GF-D8 (cell line): Measurements from ENCODE around the gene RSU1.

Experiments
- DNase-seq: peaks from one replicate; lab custom pipeline; 2025; lab: John Stamatoyannopoulos, UW

RSU1 gene

GRCh38 chr10:16822027-16822426 lies 4.8 kb upstream of the RSU1 start:
- no peak for DNase-seq

- DNase-seq: no peak
Measured at GRCh38 chr10:16820421-16820820, 3.2 kb upstream of the RSU1 start.

DNA sequence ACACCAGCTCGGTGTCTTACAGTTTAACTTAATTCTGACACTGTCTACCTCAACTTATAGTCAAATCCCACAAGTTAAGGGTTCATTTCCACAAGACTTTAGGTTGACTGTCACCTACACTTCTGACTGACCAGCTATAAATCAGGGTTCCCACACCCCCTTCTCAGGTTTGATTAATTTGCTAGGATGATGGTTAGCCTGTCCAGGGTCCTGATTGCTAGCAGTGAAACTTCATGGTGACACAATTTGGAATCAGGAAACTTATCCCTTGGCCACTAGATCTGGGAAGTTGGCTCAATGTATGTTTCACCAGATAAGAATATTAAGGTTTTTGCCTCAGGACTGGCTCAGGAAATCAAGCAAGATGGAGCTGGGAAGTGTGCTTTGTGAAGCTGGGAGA lies 2.8 kb upstream of the RSU1 start:
- no peak for DNase-seq

GRCh38 chr10:16819436-16819835 lies 2.2 kb upstream of the RSU1 start:
- DNase-seq: no peak

GRCh38 chr10:16819026-16819425 lies 1.8 kb upstream of the RSU1 start:
- DNase-seq: no peak

GRCh38 chr10:16816830-16817124 lies 447 bp downstream of the RSU1 start:
- no peak for DNase-seq

GRCh38 chr10:16816171-16816570 lies 1.1 kb downstream of the RSU1 start:
- no peak for DNase-seq

DNA sequence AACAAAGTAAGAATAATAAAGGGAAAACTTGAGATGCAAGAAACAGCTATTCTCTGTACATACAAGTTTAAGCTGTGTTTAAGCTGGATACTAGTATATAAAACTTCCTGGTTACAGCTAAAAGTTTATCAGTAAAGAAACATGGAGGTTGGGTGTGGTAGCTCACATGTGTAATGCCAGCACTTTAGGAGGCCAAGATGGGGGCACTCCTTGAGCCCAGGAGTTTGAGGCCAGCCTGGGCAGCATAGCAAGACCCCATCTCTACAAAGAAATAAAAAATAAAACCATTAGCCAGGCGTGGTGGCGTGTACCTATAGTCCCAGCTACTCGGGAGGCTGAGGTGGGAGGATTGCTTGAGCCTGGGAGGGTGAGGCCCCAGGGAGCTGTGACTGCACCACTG lies 3.2 kb downstream of the RSU1 start:
- no peak for DNase-seq

DNA sequence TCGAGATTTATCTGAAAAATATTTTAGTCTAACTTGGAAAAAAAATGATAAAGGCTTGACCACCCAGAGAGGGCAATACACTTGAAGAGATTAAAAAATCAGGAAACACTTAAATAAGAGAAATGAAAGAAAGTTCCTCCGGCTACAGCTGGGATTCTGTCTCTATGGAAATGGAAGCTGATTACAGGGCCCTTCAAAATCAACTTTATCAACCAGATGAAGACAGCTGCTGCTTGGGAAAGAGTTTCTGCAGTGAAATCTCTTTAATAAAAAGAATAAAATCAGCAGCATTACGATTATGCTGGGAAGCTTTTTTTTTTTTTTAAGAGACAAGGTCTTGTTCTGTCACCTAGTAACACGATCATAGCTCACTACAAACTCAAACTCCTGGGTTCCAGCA lies 4.5 kb downstream of the RSU1 start:
- DNase-seq: no peak

DNA sequence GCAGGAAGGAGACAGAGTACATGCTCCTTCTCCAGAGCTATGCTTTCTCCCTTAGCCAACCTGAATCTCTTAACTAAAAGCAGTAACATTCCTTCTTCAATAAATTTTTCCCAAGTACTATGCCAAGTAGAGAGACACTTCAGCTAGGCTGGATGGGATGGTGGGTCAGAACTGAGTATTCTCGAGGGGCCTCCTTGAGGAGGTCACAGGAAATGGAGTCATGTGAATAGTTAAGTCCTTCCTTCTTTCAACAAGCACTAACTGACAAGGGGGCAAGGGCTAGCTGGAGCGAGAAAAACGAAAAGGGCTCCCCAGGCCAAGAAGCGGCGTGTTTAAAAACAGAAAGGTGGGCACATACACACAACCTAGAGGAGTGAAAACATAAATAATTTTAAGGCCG lies 5.5 kb downstream of the RSU1 start:
- DNase-seq: no peak

DNA sequence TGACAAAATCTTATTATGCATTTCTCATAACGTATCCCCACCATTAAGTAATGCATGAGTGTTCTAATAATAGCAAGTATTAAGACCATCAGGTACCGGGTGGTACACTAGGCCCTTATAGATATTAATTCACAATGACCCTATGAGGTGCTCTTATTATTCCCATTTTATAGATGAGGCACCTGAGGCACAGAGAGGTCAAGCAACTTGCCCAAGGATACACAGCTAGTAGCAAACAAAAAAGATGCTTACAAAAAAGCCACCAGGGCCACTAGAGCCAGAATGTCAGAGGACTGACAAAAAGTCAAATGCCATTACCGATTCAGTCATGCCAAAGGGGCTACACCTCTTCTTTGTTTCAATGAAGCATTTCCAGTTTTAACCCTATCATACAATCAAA lies 5.9 kb downstream of the RSU1 start:
- no peak for DNase-seq

GRCh38 chr10:16809074-16809718 lies 8.0 kb downstream of the RSU1 start:
- no peak for DNase-seq

DNA sequence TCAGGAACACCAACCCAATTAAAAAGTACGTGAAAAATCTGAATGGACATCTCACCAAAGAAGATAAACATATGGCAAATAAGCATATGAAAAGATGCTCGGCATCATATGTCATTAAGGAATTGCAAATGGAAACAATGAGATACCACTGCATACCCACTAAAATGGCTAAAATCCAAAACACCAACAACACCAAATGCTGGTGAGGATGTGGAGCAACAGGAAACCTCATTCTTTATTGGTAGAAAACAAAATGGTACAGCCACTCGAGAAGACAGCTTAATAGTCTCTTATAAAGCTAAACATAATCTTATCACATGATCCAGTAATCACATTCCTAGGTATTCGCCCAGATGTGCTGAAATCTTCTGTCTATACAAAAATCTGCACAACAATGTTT lies 13.1 kb downstream of the RSU1 start:
- DNase-seq: no peak

GRCh38 chr10:16803464-16803863 lies 13.8 kb downstream of the RSU1 start:
- no peak for DNase-seq

- DNase-seq: no peak
Measured at GRCh38 chr10:16799621-16800020, 17.6 kb downstream of the RSU1 start.

GRCh38 chr10:16798571-16798970 lies 18.7 kb downstream of the RSU1 start:
- DNase-seq: no peak

DNA sequence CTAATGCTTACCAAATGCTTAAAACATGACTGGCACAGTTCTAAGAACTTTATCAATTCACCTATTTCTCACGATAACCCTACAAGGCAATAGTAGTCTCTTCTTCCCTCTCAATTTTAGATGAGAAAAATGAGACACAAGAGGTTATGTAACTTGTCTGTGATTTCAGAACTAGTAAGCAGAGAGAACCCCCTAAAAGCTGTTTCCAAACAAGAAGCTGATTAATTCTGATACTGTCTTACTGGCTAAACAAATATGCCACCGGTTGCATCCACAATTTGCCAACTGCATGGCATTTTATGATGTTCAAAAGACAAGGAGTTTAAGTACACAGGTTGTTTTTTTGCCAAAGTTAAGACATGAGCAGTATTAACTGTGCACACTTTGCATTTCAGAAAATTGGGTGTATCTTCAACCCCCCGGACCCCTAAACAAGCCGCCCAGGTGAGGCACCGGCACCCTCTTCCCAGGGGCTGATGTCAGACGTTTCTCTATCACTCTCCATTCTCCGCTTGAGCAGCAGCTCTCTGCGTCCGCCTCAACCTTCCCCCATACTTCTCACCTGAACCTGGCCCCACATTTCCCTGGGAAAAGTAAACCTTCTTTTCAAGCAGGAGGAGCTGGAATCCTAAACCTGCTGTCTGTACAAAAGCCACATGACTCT lies 21.7 kb downstream of the RSU1 start:
- DNase-seq: no peak

- DNase-seq: no peak
Measured at GRCh38 chr10:16794005-16794404, 23.2 kb downstream of the RSU1 start.

DNA sequence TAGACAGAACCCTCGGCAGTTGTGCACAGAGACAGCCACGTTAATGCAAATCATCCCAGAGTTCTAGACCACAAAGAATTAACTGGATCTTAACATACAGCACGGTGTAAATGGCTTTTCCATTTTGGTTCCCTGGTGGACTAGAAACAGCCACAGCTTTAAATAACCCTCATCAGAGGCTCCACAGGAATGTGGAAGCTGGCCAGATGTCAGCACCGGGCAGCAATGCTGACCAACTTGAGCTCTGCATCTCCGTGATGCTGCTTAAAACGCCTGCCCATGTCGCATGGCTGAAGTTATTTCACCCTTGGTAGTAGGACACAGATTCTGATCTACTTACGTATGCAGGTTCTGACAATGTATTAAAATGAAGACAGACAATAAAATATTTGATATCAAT lies 24.5 kb downstream of the RSU1 start:
- DNase-seq: no peak

- no peak for DNase-seq
Measured at GRCh38 chr10:16789765-16790164, 27.5 kb downstream of the RSU1 start.

GRCh38 chr10:16789261-16789660 lies 28.0 kb downstream of the RSU1 start:
- no peak for DNase-seq

GRCh38 chr10:16788778-16789177 lies 28.4 kb downstream of the RSU1 start:
- no peak for DNase-seq

DNA sequence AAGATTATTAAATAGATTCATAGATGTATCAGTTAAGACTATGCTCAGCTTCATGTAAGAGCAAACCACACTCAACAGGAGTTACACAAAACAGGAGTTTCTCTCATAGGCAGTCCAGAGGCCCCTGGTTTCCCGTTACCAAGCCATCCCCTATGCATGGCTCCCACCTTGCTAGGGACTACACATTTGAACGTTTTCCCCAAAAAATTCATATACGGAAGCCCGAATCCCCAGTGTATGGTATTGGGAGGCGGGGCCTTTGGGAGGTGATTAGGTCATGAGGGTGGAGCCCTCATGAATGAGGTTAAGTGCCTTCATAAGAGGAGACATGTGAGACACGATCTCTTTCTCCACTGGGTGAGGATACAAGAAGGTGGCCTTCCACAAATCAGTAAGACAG lies 29.1 kb downstream of the RSU1 start:
- DNase-seq: no peak

DNA sequence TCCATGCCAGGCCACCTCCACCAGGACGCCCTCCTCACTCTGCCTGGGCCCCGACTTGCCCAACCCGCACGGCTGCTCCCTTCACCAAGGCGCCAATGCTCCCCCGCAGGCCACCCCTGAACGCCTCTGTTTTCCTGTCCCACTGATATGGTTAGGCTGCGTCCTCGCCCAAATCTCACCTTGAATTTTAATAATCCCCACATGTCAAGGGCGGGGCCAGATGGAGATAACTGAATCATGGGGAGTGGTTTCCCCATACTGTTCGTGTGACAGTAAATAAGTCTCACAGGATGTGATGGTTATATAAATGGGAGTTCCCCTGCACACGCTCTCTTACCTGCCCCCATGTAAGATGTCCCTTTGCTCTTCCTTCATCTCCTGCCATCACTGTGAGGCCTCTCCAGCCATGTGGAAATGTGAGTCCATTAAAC lies 29.8 kb downstream of the RSU1 start:
- DNase-seq: no peak
